ENCODE results near the gene ANKRD52.

ANKRD52 gene

DNA sequence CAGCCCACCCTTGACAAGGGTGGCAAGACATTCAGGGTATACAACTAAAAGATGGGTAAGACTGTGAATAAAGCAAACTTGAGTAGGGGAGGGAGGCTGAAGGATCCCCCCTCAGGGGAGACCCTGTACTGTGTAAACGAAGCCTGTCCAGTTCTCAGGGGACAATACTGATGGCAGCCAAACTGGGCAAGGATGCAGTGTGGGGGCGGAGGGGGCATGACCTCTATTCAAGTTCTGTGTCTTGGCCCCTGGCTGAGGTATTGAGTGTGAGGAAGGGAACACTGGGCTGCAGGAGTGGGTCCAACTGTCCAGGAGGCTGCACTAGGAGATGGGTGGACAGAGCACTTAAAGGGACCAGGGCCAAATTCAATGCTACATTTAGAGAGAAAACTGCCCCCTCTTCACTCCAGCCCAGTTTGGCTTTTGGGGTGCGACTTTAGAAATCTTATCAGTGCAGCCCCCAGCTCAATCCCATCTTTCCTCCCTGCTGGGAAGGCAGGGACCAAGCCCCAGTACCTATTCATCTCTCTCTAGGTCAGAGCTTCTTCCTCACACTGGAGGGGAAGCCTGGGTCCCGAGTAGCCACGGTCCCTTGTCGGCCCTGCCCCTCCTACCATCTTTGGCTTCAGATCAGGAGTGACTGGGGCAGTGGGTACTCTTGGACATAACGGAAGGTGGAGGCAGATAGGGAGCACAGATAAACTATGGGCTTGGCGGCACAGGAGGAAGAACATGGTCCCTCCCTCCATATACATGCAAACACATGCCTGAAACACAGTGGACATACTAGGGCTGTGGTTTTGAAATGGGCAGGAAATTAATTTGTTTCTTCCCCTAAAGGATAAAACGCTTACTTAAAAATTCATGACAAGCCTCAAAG, 16.5 kb downstream of the ANKRD52 start:
- no peak for DNase-seq (ENCODE audit: low read depth)

DNA sequence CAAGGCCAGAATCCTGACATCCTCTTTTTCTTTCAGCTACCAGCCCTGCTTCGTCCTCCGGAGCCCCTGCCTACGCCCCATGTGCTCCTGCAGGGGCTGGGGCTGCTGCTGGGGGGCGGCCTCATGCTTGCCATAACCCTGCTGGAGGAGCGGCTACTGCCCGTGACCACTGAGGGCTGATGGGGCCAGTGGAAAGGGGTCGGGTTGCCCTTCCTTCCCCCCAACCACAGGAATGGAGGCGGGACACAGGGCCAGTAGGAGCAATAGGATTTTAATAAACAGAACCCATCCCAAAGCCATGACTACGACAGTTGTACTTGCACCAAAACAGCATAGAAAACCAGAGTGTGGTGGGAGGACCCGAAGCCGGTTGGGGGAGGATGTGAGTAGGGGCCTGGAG, 20.6 kb downstream of the ANKRD52 start:
- DNase-seq (ENCODE audit: low read depth): no peak

DNA sequence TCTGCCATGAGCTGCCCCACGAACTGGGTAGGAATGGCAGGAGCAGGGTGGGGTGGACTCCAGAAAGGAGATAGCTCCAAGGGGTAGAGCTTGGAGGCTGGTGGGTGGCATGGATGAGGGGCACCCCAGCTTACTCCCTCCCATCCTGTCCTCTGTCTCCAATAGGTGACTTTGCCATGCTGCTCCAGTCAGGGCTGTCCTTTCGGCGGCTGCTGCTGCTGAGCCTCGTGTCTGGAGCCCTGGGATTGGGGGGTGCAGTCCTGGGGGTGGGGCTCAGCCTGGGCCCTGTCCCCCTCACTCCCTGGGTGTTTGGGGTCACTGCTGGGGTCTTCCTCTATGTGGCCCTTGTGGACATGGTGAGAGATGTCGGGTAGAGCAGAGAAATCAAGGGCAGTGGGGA, 21.2 kb downstream of the ANKRD52 start:
- DNase-seq (ENCODE audit: low read depth): no peak

DNA sequence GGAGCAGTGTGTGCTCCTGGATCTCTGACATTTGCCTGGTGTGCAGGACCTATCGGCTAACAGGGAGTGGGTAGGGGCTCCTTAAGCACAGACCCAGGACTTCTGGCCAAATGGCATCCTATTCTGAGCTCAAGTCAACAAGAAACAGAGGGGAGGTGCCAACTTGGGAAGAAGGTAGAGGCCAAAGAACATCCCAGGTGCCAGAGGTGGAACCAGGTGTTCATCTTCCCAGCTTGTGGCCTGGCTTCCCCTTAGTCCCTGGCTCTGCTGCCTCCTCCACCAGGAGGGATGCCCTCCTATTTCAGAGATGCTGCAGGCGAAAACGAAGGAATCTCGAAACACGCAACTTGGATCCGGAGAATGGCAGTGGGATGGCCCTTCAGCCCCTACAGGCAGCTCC, 22.1 kb downstream of the ANKRD52 start:
- no peak for DNase-seq (ENCODE audit: low read depth)

DNA sequence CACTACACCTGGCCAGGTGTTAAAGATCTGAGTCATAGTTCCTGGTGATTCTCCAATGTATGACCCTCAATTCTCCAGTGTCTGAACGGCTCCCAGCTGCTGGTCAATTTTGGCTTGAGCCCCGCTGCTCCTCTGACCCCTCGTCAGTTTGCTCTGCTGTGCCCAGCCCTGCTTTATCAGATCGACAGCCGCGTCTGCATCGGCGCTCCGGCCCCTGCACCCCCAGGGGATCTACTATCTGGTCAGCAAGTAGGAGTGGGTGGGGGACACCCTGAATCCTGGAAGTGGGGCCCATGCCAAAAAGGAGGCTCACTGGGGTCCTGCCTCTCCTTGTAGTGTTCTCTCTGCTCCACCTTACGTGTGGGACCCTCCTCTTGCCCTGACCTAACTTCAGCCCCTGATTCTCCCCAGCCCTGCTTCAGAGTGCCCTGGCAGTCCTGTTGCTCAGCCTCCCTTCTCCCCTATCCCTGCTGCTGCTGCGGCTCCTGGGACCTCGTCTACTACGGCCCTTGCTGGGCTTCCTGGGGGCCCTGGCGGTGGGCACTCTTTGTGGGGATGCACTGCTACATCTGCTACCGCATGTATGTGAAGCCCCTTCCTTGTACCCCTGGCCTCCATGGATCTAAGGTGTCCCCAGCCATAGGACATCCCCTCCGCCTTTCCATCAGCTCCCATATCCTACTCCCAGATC, 23.3 kb downstream of the ANKRD52 start:
- DNase-seq (ENCODE audit: low read depth): no peak

DNA sequence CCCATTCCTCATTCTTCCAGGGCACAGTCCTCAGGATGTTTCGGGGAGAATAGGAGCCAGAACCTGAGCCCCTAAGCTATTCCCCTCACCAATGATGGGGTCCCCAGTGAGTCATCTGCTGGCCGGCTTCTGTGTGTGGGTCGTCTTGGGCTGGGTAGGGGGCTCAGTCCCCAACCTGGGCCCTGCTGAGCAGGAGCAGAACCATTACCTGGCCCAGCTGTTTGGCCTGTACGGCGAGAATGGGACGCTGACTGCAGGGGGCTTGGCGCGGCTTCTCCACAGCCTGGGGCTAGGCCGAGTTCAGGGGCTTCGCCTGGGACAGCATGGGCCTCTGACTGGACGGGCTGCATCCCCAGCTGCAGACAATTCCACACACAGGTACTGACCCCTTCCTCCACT, 27.0 kb downstream of the ANKRD52 start:
- no peak for DNase-seq (ENCODE audit: low read depth)

DNA sequence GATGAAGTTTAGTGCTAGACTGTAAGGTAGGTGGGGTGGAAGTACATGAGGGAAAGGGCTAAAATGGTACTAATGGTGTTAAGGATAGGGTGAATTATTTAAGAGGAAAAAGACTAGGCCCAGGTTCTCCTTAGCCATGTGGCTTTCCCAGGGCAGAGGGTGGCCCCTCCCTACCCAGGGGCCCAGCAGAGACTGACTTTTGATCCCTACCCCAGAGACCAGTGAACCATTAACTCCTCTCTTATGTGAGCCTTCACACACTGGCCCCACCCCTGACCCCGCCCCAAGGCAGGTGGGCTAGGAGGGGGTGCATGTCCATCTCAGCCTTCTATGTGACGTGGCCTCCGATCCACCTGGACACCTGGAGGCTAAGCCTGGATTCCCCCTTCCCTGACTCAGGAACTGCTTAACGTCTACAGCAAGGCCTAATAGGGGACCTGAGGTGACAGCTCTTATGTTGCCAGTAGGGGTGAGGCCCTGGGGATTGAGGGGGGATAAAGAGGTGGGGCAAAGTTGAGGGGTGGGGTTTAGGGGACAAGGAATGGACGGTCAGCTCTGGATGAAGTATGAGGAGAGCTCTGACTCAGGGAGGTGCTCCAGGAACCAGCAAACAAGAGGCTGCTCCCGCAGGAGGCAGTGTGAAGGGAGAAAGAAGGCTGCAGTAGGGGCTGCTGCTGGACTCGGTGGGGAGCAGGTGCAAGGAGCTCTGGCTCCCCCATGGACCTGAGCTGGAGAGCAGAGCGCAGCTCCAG, 27.6 kb downstream of the ANKRD52 start:
- DNase-seq (ENCODE audit: low read depth): no peak

DNA sequence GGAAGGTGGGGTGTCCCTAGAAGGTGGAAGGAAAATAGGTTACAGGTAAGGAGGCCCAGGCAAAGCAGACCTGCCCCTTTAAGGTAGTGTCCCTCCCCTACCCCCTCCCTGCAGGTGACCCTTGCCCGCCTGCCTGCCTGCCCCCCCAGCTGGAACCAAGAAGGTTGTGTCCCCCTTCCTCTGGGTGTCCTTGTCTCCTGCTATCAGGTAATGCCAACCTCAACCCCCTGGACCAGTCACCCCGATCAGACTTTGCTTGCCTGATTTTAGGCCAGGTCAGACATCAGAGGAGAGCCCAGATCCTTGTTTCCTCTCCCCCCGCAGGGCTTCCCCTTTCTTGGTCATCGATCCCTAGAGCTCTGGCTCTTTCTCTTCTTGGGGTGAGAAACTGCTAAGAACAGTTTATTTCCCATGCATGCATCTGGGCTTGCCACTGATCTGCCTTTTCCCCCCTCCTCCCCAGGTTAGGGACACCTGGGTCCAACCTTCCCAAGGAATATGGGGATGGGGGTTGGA, 28.2 kb downstream of the ANKRD52 start, which contains the start of gene SLC39A5:
Gene SLC39A5, plus strand, starts transcription at position 136 of the 516 bp plus-strand sequence. CDS start 1,224 bp downstream, outside the sequence.
- DNase-seq (ENCODE audit: low read depth): no peak

DNA sequence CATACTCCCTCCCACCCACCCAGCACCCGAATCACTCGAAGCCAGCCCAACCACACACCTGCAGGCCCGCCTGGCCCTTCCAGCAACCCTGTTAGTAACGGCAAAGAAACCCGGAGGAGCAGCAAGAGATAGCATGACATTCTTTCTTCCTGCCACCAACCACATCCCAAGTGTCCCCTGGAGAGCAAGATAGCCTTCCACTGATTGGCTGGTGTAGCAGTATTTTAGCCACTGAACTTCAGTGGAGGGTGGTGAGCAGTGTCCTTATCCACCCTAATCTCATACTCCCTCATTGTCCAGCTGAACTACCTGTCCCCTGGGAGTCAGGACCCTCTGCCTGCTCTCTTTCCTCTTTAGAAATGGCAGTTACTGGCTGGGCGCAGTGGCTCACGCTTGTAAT, 29.1 kb downstream of the ANKRD52 start:
- no peak for DNase-seq (ENCODE audit: low read depth)

DNA sequence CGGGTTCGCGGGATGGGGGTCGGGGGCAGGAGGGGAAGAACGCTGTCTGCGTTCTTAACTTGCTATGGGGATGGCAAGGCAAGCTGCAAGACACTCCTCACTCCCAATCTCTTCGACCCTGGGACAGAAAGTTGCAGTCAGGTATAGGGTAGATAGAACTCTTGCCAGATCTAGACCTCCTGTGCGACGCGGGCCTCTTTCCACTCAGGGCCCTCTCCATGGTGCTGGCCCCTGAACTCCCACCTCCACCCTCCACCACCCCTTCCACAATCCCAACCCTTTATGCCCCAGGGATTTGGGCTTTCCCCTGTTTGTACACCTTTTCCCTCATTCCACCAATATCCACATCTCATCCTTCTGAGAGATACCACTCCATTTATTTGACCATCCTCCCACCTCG, 33.2 kb downstream of the ANKRD52 start:
- DNase-seq (ENCODE audit: low read depth): no peak

DNA sequence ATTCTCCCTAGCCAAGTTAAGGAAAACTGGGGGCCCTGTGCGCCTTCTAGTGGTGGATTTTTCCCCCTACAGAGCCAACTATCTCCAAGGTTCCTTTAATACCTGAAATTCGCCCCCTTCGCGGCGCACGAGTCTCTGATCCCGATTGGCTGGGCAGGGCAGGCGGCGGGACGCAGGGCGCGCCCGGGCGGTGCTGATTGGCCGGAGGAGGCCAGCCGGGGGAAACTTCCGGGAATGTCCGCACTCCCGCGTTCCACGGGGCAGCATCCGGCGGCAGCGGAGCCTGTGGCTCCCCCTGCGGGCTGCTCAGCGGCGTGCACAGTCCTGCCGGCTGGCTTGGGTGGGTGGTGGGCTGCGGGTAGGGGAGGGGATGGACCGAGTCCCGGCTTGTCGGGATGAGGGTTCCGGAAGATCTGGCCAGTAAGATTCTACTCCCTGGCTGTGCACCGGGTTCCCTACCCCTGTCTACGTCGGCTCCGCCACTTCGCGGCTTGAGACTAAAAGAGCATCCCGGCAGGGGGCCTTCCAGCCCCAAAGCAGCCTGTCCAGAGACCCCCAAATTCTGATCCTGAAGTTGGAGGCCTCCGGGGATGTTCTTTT, 34.0 kb downstream of the ANKRD52 start, which contains the start of gene NABP2:
Gene NABP2, plus strand, starts transcription at position 241 of the 600 bp plus-strand sequence. CDS start 515 bp downstream, outside the sequence.
- DNase-seq (ENCODE audit: low read depth): peak; percentile 98

DNA sequence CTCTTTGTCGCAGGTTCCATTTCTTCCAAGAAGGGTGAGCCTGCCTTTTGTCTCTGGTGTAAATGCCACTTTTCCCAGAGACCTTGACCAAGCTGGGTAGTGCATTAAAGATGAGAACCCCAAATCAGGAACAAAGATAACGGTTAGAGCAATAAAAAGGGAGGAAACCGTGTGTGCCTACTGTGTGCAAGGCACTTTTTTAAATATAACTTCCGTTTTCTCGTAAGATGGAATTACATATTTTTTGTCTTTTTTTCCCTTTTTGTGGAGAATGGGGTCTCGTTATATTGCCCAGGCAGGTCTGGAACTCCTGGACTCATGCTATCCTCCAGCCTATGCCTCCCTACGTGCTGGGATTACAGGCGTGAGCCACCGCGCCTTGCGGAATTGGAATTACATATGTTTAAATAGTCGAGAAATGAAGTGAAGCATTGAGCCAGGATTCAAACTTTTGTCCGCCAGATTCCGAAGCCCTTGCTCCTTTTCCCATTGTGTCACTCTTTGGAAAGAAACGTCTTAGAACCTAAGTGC, 34.5 kb downstream of the ANKRD52 start:
- no peak for DNase-seq (ENCODE audit: low read depth)

DNA sequence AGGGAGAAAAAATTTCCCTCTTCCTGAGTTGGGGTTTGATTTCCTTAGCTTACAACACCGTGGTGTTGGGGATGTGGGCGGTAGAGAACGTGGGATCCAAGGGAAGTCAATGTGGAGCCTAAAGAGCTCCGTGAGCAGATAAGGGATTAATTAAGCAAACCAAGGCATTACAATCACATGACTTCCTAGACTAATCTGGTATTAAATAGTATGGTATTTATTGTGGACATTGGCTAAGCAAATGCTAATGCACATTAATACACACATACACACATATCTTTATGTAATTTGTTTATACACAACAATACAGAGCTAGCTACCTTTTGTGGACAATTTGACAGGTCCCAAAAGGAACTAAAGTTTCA, 35.7 kb downstream of the ANKRD52 start:
- DNase-seq (ENCODE audit: low read depth): no peak

DNA sequence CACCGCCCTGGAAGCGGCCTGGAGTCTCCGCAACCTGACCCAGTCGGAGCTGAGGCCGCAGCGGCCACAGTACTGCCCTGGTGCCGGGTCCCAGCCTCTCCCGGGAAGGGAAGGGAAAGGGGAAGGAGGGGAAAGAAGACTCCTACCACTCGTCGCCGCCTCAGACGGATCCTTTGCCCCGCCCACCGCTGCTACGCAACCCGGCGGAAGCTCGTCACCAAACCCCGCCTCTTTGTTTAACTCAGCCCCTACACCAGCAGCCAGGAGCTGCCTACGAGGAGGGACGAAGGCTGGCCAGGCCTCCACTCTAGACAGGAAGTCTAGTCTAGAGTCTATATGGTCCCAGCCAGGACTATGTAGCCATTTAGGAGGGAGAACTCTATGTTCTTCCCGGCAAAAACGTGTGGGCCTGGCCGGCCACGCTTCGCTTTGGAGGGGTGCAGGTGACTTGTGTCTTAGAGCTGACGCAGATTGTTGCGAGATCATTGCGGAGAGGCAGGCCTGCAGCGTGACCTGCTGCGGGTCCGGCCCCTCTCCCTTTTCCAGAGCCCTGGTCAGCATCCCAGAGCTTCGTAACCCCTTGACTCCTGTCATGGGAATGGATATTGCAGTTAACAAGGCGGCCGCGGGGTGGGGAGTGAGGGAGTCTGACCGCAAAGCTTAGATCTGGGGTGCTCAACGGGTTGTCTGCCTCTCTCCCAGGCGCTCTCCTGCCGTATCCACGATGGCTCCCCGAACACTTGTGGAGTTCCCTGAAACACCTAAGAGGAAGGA, 36.2 kb downstream of the ANKRD52 start, which contains the start of gene RNF41:
Gene RNF41, minus strand, starts transcription at position 166 of the 774 bp plus-strand sequence. CDS start 7,875 bp downstream, outside the sequence.
- peak; percentile 97 for DNase-seq (ENCODE audit: low read depth)

DNA sequence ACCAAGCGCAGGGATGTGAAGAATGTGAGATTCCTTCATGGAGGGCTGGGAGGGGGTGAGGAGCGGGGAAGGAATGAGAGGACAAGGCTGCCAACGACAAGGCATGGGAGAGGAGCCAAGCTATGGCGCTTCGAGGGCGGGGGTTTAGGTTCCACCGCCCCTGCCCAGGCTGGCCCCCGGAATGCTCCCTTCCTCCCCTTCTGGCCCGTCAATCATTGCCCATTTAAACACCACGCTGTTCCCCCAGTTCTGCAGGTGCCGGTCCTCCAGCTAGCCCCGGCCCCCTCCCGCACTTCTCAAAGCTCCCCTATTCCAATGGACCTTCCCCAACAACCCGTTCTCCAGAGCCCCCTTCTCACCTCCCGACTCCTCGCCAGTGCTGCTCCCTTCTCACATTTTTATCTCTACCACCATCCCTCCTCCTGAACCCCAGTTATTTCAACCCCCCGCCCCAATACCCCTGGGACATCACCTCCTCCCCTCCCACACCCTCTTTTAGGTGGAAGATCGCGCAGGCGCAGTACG, 36.9 kb downstream of the ANKRD52 start:
- DNase-seq (ENCODE audit: low read depth): peak; percentile 58

DNA sequence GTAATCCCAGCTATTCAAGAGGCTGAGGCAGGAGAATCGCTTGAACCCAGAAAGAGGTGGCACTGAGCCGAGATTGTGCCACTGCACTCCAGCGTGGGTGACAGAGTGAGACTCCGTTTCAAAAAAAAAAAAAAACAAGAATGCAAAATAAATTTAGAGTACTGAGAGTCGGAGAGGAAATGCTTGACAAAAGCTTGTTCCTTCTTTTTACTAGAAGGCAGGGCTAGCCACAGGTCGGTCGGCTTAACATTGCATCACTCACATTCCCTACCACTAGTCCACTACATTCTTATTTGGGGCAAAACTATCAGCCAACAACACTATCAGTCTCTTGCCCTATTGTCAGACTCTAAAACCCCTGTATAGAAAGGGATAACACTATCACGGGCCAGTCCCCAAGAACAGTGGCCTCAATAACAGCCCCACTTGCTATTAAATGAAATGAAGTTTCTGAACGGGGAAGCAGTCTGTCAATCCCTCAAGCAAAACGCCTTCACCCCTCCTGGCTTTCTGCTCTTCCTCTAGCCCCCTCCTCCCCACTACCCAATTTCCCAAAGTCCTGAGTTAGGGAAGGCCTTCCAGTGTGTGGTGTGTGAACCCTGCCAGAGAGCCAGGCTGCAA, 37.5 kb downstream of the ANKRD52 start:
- DNase-seq (ENCODE audit: low read depth): peak; percentile 75

DNA sequence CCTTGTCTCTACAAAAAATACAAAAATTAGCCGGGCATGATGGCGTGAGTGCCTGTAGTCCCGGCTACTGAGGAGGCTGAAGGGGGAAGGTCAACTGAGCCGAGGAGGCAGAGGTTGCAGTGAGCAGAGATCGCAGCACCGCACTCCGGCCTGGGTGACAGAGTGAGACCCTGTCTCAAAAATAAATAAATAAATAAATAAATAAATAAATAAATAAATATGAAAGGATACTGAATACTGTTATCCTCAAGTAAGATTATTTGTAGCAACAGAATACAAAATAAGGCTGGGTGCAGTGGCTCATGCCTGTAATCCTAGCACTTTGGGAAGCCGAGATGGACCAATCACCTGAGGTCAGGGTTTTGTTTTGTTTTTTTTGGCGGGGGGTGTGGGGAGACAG, 38.3 kb downstream of the ANKRD52 start:
- DNase-seq (ENCODE audit: low read depth): no peak

DNA sequence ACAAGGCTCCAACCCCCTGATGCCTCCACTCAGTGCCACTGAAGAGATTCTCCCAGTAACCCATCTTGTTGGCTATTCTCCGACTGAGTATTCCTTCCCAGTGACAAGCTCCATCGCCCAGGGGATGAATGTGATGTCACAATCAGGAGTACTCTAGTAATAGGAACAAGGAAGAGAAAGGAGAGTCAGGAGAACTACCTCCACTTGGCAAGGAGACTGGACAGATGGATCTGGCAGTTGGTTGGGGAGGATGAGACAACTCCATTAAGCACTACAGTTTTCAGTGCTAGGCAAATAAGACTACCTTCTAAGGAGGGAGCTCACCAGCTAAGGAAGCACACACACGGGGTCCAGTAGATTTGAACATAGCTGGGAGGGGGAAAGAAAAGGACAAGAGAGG, 41.7 kb downstream of the ANKRD52 start:
- DNase-seq (ENCODE audit: low read depth): no peak

DNA sequence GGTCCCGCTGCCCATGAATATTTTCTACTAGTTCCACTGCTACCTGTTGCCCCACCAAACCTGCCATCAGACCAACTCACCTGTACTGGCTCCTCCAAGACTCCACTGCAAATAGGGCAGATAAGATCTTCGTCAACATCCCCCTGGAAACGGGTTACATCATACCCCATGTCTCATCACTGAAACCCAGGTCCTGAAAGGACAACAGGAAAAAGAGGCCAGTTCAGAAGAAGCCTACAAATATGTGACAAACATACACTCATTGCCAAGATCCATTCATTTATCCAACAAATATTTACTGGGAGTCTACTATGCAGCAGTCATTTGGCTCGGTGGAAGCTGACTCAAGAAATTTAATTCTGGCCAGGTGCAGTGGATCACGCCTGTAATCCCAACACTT, 44.3 kb downstream of the ANKRD52 start:
- DNase-seq (ENCODE audit: low read depth): no peak

DNA sequence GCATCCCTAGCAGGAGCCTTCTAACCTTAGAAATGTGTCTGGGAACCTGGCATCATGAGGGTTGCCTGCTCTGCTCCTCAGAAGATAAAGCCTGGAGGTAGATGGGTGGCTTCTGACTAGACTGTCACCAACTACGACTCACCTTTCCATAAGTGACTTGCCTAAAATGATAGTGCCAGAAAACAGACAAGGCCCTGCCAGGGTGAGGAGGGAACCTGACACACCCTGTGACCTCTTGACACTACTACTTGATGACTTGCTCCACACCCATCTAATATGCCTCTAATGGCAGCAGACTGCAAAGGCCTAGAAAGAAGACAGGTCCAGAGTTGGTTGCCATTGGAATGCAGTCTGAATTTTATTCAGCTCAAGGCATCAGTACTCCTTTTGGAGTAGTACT, 45.8 kb downstream of the ANKRD52 start:
- no peak for DNase-seq (ENCODE audit: low read depth)
